Thoracic aorta (tissue), 2 donors: ENCODE measurements around the gene FBXW5. TPM values are rescaled to one million over a fixed set of nuclear protein-coding genes. Genes with fewer than 3 reads are reported as not detected.

Experiments
- ATAC-seq: fragments of 150-250 bp; one replicate; pipeline ENCODE4 v1.8.0; 2017; ENCODE audit warnings: low read depth; ENCODE audit not compliant: insufficient number of reproducible peaks, low FRiP score
- DNase-seq: peaks from one replicate; pipeline ENCODE4 v3.0.0-alpha.2; 2020; ENCODE audit warnings: low spot score
- H3K27ac ChIP-seq, 2 donors: fragments of 200-600 bp; sonication (generic); 1 replicate in 1 of 2; 2 replicates in 1 of 2; pipeline ENCODE4 v1.5.1; 2016; ENCODE audit warnings: mild to moderate bottlenecking in 2 of 2, moderate library complexity in 2 of 2
- H3K27me3 ChIP-seq: fragments of 200-600 bp; sonication (generic); replicated peaks from 2 replicates; pipeline ENCODE4 v1.6.0; 2016; ENCODE audit warnings: mild to moderate bottlenecking; ENCODE audit not compliant: insufficient read depth
- H3K36me3 ChIP-seq: fragments of 200-600 bp; sonication (generic); one replicate; pipeline ENCODE4 v1.5.1; 2016
- H3K4me1 ChIP-seq, 2 donors: fragments of 200-600 bp; sonication (generic); 1 replicate in 1 of 2; 2 replicates in 1 of 2; pipeline versions ENCODE4 v1.5.1 to v1.6.0; 2016; ENCODE audit warnings: low read depth in 2 of 2, mild to moderate bottlenecking in 1 of 2; ENCODE audit not compliant: control insufficient read depth in 1 of 2
- H3K4me3 ChIP-seq: fragments of 200-600 bp; sonication (generic); 2 replicates; pipeline ENCODE4 v1.5.1; 2016; ENCODE audit warnings: mild to moderate bottlenecking
- H3K9me3 ChIP-seq: fragments of 200-600 bp; sonication (generic); 2 replicates; pipeline ENCODE4 v1.5.1; 2016
- CTCF ChIP-seq: fragments of 200-600 bp; sonication (generic); IDR thresholded peaks from one replicate; pipeline ENCODE4 v1.5.1; 2019; ENCODE audit warnings: antibody characterized with exemption
- total RNA-seq, 2 donors: library from RNA; depleted of rRNA; stranded (reverse); fragments of >200 nt; gene quantifications; one replicate each; pipeline versions ENCODE4 v1.1.0 to v1.2.3, GENCODE V29; 2016

The FBXW5 gene
- total RNA-seq, 2 donors from 2014 or later, result 176 to 383 TPM

GRCh38 chr9:136952876-136953770 is 8.6 kb upstream of the FBXW5 start:
- DNase-seq, result no peak
- peaks cover 11 to 16% of the 10 kb centered on the region in 2 donors for H3K4me1 ChIP-seq
- no peaks in the 10 kb centered on the region for H3K9me3 ChIP-seq
- ATAC-seq, result no peak
- H3K27me3 ChIP-seq, result no peaks in the 10 kb centered on the region
- H3K36me3 ChIP-seq, result no peaks in the 10 kb centered on the region
- no peak overlapping the region for H3K4me3 ChIP-seq
- TF ChIP-seq CTCF, result no peak
- no peak overlapping the region for H3K27ac ChIP-seq

GRCh38 chr9:136952321-136952850 is 7.8 kb upstream of the FBXW5 start:
- Histone ChIP-seq H3K27me3 (no peaks in the 10 kb centered on the region), H3K27ac (no peak overlapping the region), H3K36me3 (no peaks in the 10 kb centered on the region), H3K9me3 (no peaks in the 10 kb centered on the region), H3K4me1 (peaks cover 11 to 20% of the 10 kb centered on the region in 2 donors), H3K4me3 (no peak overlapping the region)
- ATAC-seq (no peak), DNase-seq (no peak)
- no peak for TF ChIP-seq CTCF

GRCh38 chr9:136951541-136952320 is 7.2 kb upstream of the FBXW5 start, which contains the start of gene LCN12:
Gene LCN12, plus strand, starts transcription at chr9:136952273. Its CDS starts 55 bp downstream, at chr9:136952328.
- ATAC-seq (no peak), DNase-seq (no peak)
- H3K4me1 ChIP-seq, result peaks cover 11 to 26% of the 10 kb centered on the region in 2 donors
- TF ChIP-seq CTCF, result no peak
- H3K4me3 ChIP-seq, result no peak within 1 kb of the TSS
- H3K9me3 ChIP-seq, result no peaks in the 10 kb centered on the region
- no peaks in the 10 kb centered on the region for H3K36me3 ChIP-seq
- no peaks in the 10 kb centered on the region for H3K27me3 ChIP-seq
- H3K27ac ChIP-seq, result no peak within 1 kb of the TSS

GRCh38 chr9:136950656-136951276 is 6.2 kb upstream of the FBXW5 start:
- DNase-seq (no peak), ATAC-seq (no peak)
- TF ChIP-seq CTCF, result no peak
- Histone ChIP-seq H3K27me3 (no peaks in the 10 kb centered on the region), H3K9me3 (no peaks in the 10 kb centered on the region), H3K4me3 (peak overlapping the region; percentile 78), H3K36me3 (no peaks in the 10 kb centered on the region), H3K4me1 (peaks cover 11 to 26% of the 10 kb centered on the region in 2 donors), H3K27ac (peak overlapping the region; percentile 73 to 78)
